Measurements from ENCODE around the gene BUB1B. TPM values are rescaled to one million over a fixed set of nuclear protein-coding genes. Genes with fewer than 3 reads are reported as not detected.

Gene BUB1B
- total RNA-seq, 1 experiment from 2014 or later, result 67.8 TPM

DNA sequence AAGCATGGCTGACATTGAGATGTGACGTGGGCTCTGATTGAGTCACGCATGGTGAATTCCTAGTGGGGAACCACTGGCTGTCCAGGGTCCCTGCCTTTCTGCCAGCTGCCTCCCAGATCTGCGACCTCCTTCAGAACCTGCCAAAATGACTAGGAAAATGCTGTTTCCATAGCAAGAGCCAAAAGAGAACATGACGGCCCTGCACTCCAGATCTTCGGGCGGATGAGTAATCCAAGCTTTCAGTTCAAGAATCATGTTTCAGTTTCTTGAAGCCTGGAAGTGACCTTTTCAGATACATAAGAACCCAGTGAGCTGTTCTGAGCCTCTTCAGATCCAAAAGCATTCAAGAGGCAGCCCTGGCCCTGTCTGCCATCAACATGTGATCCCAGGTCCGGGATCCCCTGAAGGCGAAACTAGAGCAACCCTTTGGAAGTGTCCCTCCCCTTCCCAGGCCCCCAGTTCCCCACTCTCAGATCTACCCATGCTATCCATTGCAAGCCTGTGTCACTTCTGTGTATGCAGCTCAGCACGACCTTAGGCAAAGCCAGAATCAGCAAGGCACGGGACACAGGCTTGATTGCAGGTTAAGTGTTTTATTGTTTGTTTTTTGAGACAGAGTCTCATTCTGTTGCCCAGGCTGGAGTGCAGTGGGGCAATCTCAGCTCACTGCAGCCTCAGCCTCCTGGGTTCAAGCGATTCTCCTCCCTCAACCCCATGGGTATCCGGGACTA is 102.3 kb downstream of the BUB1B start:
- ATAC-seq, result no peak
- CTCF ChIA-PET, result interaction anchor here (1.5 kb wide), 1 partner anchor 11 kb away, joined by 3 read pairs; no protein-coding TSS in a partner anchor
- Histone ChIP-seq H3K36me3 (ENCODE audit: control insufficient read depth, insufficient read depth, low read length) (no peaks in the 10 kb centered on the region), H3K27ac (ENCODE audit: low read length) (no peak overlapping the region), H3K9me3 (ENCODE audit: control insufficient read depth, insufficient read depth, low read depth, low read length) (no peaks in the 10 kb centered on the region), H3K27me3 (ENCODE audit: control insufficient read depth, insufficient read depth, low read length) (no peaks in the 10 kb centered on the region), H3K4me3 (ENCODE audit: low read depth in 2 of 2, low read length in 2 of 2) (no peak overlapping the region), H3K4me1 (ENCODE audit: control insufficient read depth, insufficient read depth, low read length) (peaks cover 33% of the 10 kb centered on the region)
- no peak for TF ChIP-seq TCF7L2 (IDR thresholded peaks at IDR 0.05; ENCODE audit: low read depth, low read length)
- no peak for TF ChIP-seq SIN3A (IDR thresholded peaks at IDR 0.05; ENCODE audit: borderline replicate concordance, insufficient read depth, low read depth, low read length)
- no peak for TF ChIP-seq REST (IDR thresholded peaks at IDR 0.05; ENCODE audit: insufficient read depth in 1 of 2, low read depth in 2 of 2, low read length in 1 of 2)
- TF ChIP-seq POLR2AphosphoS5 (IDR thresholded peaks at IDR 0.05; ENCODE audit: low read depth, low read length), result no peak
- TF ChIP-seq, protein P1, sequence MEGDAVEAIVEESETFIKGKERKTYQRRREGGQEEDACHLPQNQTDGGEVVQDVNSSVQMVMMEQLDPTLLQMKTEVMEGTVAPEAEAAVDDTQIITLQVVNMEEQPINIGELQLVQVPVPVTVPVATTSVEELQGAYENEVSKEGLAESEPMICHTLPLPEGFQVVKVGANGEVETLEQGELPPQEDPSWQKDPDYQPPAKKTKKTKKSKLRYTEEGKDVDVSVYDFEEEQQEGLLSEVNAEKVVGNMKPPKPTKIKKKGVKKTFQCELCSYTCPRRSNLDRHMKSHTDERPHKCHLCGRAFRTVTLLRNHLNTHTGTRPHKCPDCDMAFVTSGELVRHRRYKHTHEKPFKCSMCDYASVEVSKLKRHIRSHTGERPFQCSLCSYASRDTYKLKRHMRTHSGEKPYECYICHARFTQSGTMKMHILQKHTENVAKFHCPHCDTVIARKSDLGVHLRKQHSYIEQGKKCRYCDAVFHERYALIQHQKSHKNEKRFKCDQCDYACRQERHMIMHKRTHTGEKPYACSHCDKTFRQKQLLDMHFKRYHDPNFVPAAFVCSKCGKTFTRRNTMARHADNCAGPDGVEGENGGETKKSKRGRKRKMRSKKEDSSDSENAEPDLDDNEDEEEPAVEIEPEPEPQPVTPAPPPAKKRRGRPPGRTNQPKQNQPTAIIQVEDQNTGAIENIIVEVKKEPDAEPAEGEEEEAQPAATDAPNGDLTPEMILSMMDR (IDR thresholded peaks at IDR 0.05), result no peak
- BruUV-seq (replicated peaks), result no TSS peak
- intact Hi-C loops (cut with micrococcal nuclease; ENCODE audit: unreplicated experiment), result no loop called here
- no peak for DNase-seq (ENCODE audit: low read depth, low spot score)
- in situ Hi-C loops (cut with HindIII; ENCODE audit: low pct_unique_long_range_greater_than_20kb, low sequenced_read_pairs), result loop anchor here (5.0 kb wide), 1 partner anchor 46 kb away; no protein-coding TSS in a partner anchor
- POLR2A ChIA-PET, result no interaction called here

- no peaks in the 10 kb centered on the region for H3K27me3 ChIP-seq (ENCODE audit: control insufficient read depth, insufficient read depth, low read length)
- H3K36me3 ChIP-seq (ENCODE audit: control insufficient read depth, insufficient read depth, low read length), result no peaks in the 10 kb centered on the region
- DNase-seq (ENCODE audit: low read depth, low spot score) (no peak), ATAC-seq (no peak)
- no peak overlapping the region for H3K4me3 ChIP-seq (ENCODE audit: low read depth in 2 of 2, low read length in 2 of 2)
- ChIA-PET POLR2A (interaction anchor here (0.6 to 0.7 kb wide), 3 partner anchors 77 to 1251 kb away, joined by 3 to 6 read pairs (median 5); no protein-coding TSS in a partner anchor), CTCF (interaction anchor here (0.8 to 1.4 kb wide), 2 partner anchors 9 to 47 kb away, joined by 4 to 7 read pairs; no protein-coding TSS in a partner anchor)
- BruUV-seq (replicated peaks), result no TSS peak
- no peaks in the 10 kb centered on the region for H3K9me3 ChIP-seq (ENCODE audit: control insufficient read depth, insufficient read depth, low read depth, low read length)
- H3K4me1 ChIP-seq (ENCODE audit: control insufficient read depth, insufficient read depth, low read length), result peaks cover 23% of the 10 kb centered on the region
- TF ChIP-seq TCF7L2 (IDR thresholded peaks at IDR 0.05; ENCODE audit: low read depth, low read length) (no peak), POLR2AphosphoS5 (IDR thresholded peaks at IDR 0.05; ENCODE audit: low read depth, low read length) (no peak), SIN3A (IDR thresholded peaks at IDR 0.05; ENCODE audit: borderline replicate concordance, insufficient read depth, low read depth, low read length) (no peak), REST (IDR thresholded peaks at IDR 0.05; ENCODE audit: insufficient read depth in 1 of 2, low read depth in 2 of 2, low read length in 1 of 2) (no peak)
- TF ChIP-seq, protein P1 (IDR thresholded peaks at IDR 0.05), result no peak
- no peak overlapping the region for H3K27ac ChIP-seq (ENCODE audit: low read length)
- intact Hi-C loops (cut with micrococcal nuclease; ENCODE audit: unreplicated experiment) (no loop called here), in situ Hi-C loops (cut with HindIII; ENCODE audit: low pct_unique_long_range_greater_than_20kb, low sequenced_read_pairs) (loop anchor here (5.0 kb wide), 1 partner anchor 47 kb away; no protein-coding TSS in a partner anchor)
Measured at GRCh38 chr15:40264321-40265153, 103.7 kb downstream of the BUB1B start.

Data from Panc1 (cell line).